HG03469 (cell line): ENCODE data around the gene SNAP29.

Experiments used
- ATAC-seq: cut with Tn5 transposase; IDR thresholded peaks from one replicate; pipeline ENCODE4 v1.9.1; 2021; ENCODE audit warnings: mild to moderate bottlenecking, moderate library complexity, moderate number of reproducible peaks; ENCODE audit not compliant: unreplicated experiment

SNAP29 gene

DNA sequence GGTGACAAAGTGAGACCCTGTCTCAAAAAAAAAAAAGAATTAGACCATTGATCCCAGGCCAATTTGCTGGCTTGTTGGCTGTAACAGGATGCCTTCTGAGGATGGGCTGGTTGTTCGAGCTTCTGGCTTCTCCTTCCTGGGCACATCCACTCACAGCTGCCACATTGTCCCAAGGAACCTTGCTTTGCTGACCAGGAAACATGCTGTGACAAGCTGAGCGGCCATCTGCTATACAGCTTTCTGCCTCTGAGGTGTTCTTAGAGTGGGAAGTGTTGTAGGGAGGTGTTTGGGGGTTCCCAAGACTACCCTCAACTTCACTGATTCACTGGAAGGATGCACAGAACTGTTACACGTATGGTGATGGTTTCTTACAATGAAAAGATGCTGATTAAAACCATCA lies 6.5 kb downstream of the SNAP29 start:
- no peak for ATAC-seq

DNA sequence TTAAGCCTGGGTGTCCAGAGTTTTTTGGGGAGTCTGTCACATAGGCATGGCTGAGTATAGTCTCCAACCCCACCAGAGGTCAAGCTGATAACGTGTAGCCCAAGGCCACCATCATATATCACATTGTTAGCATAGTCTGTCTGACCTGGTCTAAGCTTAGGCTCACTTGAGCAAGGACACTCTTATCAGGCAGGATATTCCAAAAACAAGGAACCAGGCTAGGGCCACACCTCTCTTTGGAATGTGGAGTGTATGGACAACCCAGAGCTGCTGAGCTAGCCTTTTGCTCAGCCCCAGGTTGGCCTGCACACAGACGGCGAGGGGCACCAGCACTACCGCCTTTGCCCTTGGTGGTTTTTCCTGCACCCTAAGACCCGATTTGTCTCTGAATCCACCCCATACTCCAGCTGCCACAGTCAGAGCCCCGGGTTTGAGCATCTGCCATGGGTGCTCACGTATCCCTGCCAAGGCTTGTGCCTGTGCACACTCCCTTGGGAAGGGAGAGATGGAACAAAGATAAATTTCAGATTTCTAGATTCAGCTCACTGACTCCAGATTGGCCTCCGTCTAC lies 7.2 kb downstream of the SNAP29 start:
- no peak for ATAC-seq

DNA sequence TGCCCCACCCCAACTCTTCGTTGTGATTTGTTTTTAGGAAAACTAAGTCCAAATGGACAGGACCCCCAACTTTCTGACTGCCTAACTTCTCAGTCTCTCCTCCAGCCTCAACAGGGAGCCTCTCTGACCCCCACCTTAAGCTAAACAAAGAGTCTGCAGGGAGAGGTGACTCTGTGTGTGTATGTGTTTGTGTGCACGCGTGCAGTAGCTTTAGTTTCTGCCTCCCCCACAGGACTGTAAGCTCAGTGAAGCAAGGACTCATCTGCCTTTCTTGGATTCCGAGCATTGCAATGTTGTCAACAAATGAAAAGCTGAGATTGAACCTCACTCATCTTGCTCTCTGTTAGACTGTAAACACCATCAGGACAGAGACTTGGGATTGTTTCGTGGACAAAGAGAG lies 7.9 kb downstream of the SNAP29 start:
- no peak for ATAC-seq

DNA sequence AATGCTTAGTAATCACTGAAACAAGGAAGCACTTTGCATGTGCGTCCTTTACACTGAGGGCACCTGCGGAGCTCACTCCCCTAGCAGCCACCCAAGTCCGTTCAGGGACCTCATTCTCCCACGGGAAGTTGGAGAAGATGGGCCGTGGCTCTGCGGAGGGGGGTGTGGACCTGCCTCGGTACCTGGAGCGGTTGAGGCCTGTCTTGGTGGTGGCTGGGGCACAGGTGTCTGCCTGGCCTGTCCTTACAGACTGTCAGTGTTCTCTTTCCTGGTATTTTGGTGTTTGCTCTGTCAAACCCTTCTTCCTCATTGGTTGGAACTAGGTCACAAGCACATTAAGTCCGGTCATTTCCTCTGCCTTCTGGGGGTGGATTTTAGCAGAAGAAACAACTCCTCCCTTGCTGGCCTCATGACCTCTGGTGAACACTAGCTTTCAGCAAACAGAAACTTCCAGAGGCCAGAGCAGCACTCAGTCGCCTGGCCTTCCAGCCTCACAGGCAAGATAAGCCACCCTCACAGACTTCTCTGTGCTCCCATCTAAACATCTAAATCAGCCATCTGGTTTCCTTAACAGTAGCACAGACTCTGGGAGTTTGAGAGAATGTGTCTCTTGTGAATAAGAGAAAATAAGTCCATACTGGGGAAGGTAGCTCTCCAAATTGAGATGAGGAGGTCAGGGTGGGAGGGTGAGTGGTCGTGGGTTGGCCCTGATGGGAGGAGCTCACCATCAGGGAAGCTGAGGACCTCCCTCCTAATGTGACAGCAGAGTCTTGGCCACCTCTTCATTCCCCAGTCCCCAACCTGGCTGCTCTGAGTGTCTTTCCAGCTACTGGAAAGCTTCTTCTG lies 8.6 kb downstream of the SNAP29 start:
- ATAC-seq: no peak

DNA sequence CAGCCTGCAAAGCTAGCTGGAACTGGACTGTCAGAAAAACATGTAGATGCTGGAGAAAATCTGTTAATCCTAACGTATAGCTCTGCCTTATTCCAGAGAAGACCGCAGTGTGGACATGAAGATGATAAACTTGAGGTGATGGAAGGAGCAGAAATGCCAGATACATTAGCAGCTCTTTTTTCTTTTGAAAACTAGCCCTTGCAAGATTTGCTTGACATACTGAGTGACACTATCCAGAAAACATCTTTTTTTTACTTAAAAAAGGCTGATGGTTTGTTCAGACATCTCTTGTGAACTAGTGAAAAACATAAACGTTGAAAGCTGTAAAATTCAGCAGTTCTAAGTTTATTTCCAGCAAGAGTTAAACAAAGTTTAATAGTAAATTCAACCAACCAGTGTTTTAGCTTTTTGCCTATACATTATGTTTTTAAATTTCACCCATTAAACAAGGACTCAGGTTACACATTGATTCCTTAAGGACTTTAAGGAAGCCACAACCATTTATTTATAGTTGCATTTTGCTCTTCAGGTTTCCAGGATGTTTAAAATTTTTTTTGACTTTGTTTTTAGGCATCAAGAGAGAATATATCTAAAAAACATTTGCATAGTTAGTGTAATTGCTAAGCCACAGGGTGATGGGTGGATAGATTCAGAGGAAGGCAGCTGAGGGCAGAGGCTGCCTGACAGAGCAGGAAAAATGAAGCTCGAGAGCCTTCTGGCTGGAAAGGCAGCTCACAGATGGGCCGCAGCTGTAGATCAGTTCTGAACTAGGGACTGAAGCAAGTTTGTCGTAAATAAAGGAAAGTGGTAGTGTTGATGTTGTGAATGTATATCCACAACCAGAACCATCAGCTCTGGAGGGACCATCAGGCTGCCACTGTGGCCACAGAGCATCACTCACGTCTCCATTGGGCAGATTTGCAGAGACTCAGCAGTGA lies 9.5 kb downstream of the SNAP29 start:
- no peak for ATAC-seq

DNA sequence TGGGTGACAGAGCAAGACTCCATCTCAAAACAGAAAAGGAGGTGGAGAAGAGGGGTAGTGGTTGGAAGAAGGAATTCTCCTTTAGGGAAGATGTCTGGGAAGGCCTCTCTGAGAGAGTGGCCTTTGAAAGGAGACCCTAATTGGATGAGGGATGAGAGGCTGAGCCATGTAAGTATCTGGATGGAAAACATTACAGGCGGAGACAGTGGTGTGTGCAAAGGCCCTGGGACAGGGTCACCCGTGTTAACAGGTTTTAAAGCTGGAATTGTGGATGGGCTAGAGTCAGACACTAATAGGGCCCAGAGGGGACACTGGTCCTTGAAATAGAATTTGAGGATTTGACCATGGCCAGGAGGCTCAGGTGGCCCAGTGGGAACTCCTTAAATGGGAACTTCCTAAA lies 10.4 kb downstream of the SNAP29 start:
- no peak for ATAC-seq

DNA sequence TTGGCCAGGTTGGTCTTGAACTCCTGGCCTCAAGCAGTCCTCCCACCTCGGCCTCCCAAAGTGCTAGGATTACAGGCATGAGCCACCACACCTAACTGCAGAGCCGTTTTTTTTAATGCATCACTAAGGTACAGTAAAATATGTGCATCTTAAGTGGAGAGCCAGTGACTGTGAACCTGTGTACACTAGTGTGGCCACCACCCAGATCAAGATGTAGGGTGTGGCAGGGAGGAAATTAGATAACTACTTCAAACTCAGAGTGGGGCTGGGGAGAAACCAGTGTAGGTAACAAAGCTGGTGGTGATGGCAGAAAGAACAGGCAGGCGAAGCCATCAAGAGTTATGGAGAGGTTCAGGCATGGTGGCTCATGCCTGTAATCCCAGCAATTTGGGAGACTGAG lies 14.4 kb downstream of the SNAP29 start:
- no peak for ATAC-seq

DNA sequence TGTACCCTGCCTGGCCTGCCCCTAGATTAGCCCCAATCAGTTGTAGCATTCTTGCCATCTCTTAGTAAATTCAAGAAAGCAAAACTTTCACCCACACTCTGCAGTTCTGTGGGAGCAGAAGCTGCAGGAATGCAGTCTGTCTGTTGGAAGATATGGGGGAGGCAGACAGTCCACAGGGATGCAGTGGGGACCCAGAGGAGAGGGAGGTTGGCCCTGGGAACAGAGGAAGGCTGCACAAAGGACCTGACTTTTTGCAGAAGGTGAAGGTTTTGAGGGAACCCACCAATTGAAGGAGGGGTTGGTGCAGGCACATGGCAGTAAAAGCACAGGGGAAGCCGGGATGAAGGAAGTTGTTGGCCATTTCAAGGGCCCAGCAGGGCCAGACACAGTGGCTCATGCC lies 16.5 kb downstream of the SNAP29 start:
- ATAC-seq: no peak

DNA sequence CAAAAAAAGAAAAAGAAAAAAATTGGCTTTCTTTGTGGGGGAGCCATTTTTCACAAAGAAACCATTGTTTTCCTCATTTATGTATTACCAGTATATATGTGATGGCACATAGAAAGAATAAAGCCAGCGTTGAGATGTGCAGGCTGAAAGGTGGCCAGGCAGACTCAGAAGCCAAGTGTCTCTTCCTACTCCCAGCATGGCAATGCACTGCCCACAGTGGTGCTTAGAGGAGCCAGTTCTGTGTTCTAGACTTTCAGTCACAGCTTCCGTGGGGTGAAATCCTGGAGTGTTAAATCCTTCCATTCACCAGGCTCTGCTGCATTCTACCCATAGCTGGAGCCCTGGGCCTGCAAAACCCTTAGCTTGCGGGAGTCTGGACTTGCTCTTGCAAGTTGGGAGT lies 18.9 kb downstream of the SNAP29 start:
- ATAC-seq: no peak

DNA sequence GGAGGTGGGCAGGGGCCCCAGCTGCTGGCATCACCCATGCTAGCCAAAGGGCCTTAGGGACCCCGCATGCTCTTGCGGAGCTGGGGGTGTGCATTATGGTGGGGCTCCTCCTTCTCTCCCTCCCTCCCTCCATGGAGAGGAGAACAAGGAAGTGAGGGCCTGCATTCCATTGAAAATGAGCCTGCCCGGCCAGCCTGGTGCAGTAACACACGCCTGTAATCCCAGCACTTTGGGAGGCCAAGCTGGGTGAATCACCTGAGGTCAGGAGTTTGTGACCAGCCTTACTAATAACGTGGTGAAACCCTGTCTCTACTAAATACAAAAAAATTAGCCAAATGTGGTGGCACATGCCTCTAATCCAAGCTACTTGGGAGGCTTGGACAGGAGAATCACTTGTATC lies 22.4 kb downstream of the SNAP29 start:
- no peak for ATAC-seq

DNA sequence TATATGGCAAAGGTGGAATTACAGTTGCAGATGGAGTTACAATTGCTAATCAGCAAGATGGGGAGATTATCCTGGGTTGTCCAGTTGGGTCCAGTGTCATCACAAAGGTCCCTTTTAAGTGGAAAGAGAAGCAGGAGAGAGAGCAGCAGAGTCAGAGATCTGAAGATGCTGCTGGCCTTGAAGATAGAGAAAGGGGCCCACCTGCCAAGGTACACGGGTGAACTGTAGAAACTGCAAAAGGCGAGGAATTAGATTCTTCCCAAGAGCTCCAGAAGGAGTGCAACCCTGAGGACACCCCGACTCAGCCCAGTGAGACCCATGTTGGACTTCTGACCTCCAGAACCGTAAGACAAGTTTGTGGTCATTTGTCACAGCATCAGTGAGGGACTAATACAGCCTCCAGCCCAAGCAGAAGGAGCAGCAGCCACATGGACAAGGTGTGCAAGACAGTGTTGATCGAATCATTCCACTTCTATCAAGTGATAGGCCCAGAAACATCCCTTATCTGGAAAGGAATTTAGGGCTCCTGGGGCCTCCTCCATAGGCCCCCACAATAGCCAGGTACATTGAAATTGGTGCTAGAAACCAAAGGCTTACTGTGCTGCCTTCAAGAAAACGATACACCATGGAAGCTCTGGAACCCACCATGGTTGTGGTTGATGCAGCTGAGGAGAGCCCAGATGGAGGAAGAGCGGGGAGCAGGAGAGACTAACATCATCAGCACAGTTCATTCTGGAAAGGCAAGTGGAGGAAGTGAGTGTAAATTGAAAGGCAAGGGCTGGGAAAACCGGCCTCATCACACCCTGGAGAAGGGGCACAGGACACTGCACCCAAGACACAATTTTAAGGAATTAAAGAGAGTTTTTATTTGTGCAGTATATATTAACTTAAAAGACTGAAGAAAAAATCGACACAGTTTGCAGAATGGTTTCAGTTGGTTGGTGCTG lies 23.3 kb downstream of the SNAP29 start:
- ATAC-seq: no peak

DNA sequence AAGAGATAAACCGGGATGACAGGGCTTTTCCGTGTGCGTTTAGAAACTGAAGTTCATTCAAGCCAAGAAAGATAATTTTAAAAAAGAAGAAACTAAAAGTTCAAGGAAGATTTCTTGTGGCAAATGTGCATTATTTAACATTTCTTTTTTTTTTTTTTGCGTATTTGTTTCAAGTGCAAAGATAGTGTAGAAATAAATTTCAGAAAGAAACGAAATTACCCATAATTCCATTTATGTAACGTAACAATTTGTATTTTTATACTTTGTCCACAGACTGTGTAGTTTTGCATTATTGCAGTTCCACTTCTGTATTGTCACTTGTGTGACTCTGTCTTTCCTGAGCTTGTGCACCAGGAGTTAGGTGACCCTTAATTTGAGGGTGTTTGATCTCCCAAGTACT lies 24.0 kb downstream of the SNAP29 start:
- ATAC-seq: no peak

DNA sequence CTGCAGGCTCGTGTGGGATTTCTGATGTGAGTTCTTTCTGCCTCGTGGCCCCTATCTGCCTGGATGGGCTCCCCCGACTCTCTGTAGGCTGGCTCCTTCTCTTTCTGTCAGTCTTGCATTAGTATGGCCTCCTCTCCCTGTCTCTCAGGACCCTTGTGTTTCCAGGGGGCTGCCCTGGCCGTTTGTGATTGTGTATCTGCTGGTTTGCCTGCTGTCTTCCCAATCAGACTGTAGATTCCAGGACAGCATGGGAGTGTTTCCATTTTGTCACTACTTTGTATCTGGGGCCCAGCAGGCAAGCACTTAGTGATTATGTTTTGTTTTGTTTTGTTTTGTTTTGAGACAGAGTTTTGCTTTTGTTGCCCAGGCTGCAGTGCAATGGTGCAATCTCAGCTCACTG lies 25.6 kb downstream of the SNAP29 start:
- ATAC-seq: no peak

DNA sequence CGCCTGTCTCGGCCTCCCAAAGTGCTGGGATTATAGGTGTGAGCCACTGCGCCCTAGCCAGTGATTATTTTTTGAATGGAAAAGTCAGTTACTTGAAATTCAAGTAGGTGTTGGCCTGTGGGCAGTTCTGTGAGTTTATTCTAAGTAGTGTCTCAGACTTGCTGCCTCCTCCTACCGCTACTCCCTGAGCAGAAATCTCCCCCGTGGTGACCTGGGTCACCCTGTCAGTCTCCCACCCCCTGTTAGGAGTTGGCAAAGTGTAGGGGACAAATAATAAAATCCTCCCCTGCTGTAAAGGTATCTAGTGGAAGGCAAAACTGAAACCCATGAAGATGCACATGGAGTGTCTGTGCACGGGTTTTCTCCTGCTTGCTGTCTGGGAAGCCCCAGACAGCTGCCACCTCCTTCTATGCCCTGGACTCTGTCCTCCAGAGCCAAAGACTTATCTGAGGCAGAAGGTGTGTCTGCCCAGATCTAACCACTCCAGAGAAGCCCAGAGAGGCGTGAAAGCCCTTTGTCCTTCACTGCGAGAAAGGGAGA lies 26.3 kb downstream of the SNAP29 start:
- no peak for ATAC-seq

DNA sequence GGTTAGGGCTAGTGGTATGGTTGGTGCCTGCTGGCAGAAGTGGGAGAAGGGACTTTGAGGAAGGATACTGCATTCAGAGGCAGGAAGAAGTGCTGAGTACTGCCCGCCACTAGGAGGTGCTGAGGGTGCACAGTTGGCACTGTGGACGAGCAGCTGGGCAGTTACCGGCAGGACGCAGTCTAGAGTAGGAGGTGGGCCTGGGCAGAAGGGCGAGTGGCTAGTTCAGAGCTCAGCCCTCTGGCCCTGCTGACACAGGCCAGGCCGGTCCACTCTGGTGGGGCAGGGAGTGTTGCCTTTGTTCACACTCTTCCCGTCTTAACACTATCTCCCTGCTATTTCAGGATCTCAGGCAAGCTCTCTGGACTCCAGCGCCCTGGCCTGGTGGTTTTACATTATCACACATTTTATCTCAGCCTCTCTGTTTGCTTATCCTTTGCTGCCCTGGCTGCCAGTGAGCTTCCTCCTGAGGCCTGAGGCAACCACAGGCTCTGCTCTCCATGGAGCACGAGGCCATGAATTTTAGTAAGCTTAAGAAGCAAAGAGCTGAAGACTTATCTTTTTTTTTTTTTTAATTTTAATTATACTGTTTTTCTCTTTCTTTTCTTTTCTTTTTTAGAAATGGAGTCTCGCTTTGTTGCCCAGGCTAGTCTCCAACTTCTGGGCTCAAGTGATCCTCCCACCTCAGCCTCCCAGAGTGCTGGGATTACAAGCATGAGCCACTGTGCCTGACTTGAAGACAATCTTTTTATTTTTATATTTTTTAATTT lies 26.9 kb downstream of the SNAP29 start:
- ATAC-seq: no peak

DNA sequence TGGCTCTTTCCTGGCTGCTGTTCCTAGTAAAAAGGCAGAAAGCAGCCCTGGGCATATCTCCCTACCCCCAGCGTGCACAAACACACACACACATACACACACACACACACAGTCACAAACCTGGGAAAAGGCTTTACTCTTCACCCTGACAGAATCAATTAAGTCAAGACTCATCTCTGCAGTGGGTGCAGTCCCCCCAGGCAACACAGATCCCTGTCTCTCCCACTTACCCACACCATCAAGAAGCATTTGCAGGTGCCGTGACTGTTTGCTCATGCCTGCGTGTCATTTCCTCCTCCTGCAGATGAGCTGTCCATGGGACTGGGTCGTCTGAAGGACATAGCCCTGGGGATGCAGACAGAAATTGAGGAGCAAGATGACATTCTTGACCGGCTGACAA lies 28.6 kb downstream of the SNAP29 start:
- ATAC-seq: no peak

DNA sequence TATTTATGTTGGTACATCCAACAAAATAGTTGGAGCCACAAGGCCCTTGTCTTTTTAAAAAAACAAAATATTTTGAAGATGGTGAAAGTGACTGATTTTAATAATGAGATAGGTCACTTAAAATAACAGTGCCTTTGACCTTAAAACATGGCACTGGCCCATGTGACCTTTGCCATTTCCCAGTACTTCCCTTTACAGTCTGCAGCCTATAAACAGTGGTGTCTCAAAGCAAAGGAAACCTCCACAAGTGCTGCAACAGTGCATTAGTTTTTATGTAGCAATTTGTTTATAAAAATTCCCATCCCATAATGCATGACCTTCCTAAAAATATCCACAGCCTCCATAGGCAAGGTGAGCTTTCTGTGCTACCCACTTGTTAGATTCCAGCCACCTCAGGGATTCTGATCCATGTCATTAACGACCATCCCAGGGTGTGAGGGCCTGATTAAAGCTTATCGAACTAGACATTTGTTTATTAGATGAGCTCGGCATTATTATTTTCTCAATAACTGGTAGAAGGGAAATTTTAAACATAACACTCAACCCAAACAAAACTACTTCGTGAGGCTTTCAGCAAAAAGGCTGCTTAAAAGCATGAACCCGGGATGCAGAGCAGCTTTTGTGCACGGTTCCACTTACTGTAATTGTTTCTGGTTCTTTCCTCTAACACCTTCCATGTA lies 30.4 kb downstream of the SNAP29 start:
- no peak for ATAC-seq

DNA sequence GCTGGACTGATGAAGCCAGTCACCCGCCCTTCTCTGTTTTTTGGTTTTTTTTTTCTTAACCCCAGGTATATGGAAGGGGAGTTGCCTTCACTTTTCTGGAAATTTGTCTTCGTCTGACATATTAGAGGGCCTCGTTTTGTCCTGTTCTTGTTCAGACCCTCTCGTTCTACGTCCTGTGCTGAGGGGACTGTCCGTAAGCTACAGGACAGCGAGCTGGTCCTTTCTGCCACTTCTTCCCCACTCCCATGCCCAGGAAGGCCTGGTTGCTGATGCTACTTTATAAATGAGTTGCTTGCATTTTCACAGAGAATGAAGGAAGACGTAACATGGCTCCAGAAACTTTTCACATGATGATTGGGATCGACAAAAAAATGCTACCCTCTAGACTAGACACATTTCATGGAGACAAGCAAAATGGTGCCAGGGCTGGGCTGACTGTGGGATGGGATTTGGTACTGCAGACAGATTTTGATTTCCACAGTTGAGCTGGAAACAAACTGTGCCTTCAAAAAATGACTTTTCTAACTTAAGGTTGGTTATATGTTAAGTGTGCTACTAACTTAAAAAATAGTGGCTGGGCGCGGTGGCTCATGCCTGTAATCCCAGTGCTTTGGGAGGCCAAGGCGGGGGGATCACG lies 31.2 kb downstream of the SNAP29 start:
- no peak for ATAC-seq
